Neural cell (in vitro differentiated cells): Measurements from ENCODE around the gene JAKMIP3.
"Not testable (repeated sequence)": the region's sequence is repeated elsewhere in the genome, so short reads cannot be mapped to it uniquely, and the experiment has no call there.

Source experiments
- EZH2 ChIP-seq: fragments of 200-600, 300-800 bp; shearing (Covaris generic), sonication (generic); IDR thresholded peaks from 2 replicates; pipeline ENCODE4 v1.6.1; 2014; ENCODE audit warnings: antibody characterized with exemption, low read length, borderline replicate concordance, mild to moderate bottlenecking; ENCODE audit not compliant: insufficient read depth, poor library complexity, severe bottlenecking
- MXI1 ChIP-seq: fragments of 450-650 bp; conservative IDR thresholded peaks from 2 replicates; pipeline ENCODE4 v1.6.1; 2014; ENCODE audit warnings: antibody characterized with exemption, mild to moderate bottlenecking; ENCODE audit not compliant: poor library complexity, severe bottlenecking
- POLR2AphosphoS5 ChIP-seq: IDR thresholded peaks from 2 replicates; pipeline ENCODE4 v1.6.1; 2012
- RAD21 ChIP-seq: fragments of 450-650 bp; conservative IDR thresholded peaks from 2 replicates; pipeline ENCODE4 v1.6.1; 2014; ENCODE audit warnings: antibody characterized with exemption, mild to moderate bottlenecking, moderate library complexity
- TAF1 ChIP-seq: IDR thresholded peaks from 2 replicates; pipeline ENCODE4 v1.6.1; 2012; ENCODE audit warnings: low read depth
- TF ChIP-seq, protein P1 (sequence below): fragments of 450-650 bp; IDR thresholded peaks from 2 replicates; pipeline ENCODE4 v1.5.1; 2014; ENCODE audit warnings: antibody characterized with exemption, mild to moderate bottlenecking, moderate library complexity; ENCODE audit not compliant: poor library complexity, severe bottlenecking
- TF ChIP-seq, protein P2 (sequence below): IDR thresholded peaks from 2 replicates; pipeline ENCODE4 v1.6.1; 2012; ENCODE audit warnings: borderline replicate concordance

DNA sequence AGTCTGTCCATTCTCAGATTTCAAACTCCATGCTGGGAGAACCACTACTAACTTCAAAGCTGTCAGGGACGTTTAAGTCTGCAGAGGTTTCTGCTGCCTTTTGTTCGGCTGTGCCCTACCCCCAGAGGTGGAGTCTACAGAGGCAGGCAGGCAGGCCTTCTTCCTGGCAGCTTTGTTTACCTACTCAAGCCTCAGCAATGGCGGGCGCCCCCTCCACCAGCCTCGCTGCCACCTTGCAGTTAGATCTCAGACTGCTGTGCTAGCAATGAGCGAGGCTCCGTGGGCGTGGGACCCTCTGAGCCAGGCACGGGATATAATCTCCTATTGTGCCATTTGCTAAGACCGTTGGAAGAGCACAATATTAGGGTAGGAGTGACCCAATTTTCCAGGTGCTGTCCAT, 27.5 kb downstream of the JAKMIP3 start:
- TF ChIP-seq, protein P1, sequence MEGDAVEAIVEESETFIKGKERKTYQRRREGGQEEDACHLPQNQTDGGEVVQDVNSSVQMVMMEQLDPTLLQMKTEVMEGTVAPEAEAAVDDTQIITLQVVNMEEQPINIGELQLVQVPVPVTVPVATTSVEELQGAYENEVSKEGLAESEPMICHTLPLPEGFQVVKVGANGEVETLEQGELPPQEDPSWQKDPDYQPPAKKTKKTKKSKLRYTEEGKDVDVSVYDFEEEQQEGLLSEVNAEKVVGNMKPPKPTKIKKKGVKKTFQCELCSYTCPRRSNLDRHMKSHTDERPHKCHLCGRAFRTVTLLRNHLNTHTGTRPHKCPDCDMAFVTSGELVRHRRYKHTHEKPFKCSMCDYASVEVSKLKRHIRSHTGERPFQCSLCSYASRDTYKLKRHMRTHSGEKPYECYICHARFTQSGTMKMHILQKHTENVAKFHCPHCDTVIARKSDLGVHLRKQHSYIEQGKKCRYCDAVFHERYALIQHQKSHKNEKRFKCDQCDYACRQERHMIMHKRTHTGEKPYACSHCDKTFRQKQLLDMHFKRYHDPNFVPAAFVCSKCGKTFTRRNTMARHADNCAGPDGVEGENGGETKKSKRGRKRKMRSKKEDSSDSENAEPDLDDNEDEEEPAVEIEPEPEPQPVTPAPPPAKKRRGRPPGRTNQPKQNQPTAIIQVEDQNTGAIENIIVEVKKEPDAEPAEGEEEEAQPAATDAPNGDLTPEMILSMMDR: not testable (repeated sequence)
- TF ChIP-seq EZH2, RAD21, TAF1, MXI1, POLR2AphosphoS5: not testable (repeated sequence)
- TF ChIP-seq, protein P2, sequence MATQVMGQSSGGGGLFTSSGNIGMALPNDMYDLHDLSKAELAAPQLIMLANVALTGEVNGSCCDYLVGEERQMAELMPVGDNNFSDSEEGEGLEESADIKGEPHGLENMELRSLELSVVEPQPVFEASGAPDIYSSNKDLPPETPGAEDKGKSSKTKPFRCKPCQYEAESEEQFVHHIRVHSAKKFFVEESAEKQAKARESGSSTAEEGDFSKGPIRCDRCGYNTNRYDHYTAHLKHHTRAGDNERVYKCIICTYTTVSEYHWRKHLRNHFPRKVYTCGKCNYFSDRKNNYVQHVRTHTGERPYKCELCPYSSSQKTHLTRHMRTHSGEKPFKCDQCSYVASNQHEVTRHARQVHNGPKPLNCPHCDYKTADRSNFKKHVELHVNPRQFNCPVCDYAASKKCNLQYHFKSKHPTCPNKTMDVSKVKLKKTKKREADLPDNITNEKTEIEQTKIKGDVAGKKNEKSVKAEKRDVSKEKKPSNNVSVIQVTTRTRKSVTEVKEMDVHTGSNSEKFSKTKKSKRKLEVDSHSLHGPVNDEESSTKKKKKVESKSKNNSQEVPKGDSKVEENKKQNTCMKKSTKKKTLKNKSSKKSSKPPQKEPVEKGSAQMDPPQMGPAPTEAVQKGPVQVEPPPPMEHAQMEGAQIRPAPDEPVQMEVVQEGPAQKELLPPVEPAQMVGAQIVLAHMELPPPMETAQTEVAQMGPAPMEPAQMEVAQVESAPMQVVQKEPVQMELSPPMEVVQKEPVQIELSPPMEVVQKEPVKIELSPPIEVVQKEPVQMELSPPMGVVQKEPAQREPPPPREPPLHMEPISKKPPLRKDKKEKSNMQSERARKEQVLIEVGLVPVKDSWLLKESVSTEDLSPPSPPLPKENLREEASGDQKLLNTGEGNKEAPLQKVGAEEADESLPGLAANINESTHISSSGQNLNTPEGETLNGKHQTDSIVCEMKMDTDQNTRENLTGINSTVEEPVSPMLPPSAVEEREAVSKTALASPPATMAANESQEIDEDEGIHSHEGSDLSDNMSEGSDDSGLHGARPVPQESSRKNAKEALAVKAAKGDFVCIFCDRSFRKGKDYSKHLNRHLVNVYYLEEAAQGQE: not testable (repeated sequence)
